GM21423 (cell line): ENCODE data around the gene LRRC27.

Experiments
- ATAC-seq: cut with Tn5 transposase; IDR thresholded peaks from one replicate; pipeline ENCODE4 v1.9.1; 2021; ENCODE audit warnings: mild to moderate bottlenecking, moderate library complexity; ENCODE audit not compliant: unreplicated experiment

The LRRC27 gene

GRCh38 chr10:132421847-132422751, 90.1 kb downstream of the LRRC27 start:
- peak; percentile 54 for ATAC-seq

- peak; percentile 35 for ATAC-seq
Measured at GRCh38 chr10:132422903-132423825, 91.2 kb downstream of the LRRC27 start.

- ATAC-seq, result no peak
Measured at GRCh38 chr10:132423966-132424861, 92.2 kb downstream of the LRRC27 start.

GRCh38 chr10:132425029-132425756, 93.2 kb downstream of the LRRC27 start:
- no peak for ATAC-seq

GRCh38 chr10:132425757-132426155, 93.8 kb downstream of the LRRC27 start:
- ATAC-seq, result no peak

GRCh38 chr10:132427006-132427771, 95.2 kb downstream of the LRRC27 start:
- ATAC-seq, result no peak

- no peak for ATAC-seq
Measured at GRCh38 chr10:132427939-132428367, 96.0 kb downstream of the LRRC27 start.

GRCh38 chr10:132428486-132428995, 96.5 kb downstream of the LRRC27 start:
- no peak for ATAC-seq
